ENCODE measurements around the gene FLVCR1.

FLVCR1 gene

GRCh38 chr1:212915245-212916091 is 57.4 kb downstream of the FLVCR1 start:
- DNase-seq (ENCODE audit: low spot score) = peak; percentile 22

GRCh38 chr1:212916481-212917133 is 58.5 kb downstream of the FLVCR1 start:
- DNase-seq (ENCODE audit: low spot score) = peak; percentile 51

GRCh38 chr1:212917134-212917485 is 59.0 kb downstream of the FLVCR1 start:
- no peak for DNase-seq (ENCODE audit: low spot score)

- DNase-seq (ENCODE audit: low spot score) = no peak
Observed at GRCh38 chr1:212917858-212918257, 59.8 kb downstream of the FLVCR1 start.

GRCh38 chr1:212918824-212919223 is 60.7 kb downstream of the FLVCR1 start:
- no peak for DNase-seq (ENCODE audit: low spot score)

GRCh38 chr1:212920246-212920645 is 62.2 kb downstream of the FLVCR1 start:
- no peak for DNase-seq (ENCODE audit: low spot score)

GRCh38 chr1:212920896-212921295 is 62.8 kb downstream of the FLVCR1 start:
- DNase-seq (ENCODE audit: low spot score) = no peak

- DNase-seq (ENCODE audit: low spot score) = no peak
Observed at GRCh38 chr1:212922016-212922415, 63.9 kb downstream of the FLVCR1 start.

- DNase-seq (ENCODE audit: low spot score) = no peak
Observed at GRCh38 chr1:212926372-212926771, 68.3 kb downstream of the FLVCR1 start.

- DNase-seq (ENCODE audit: low spot score) = no peak
Observed at GRCh38 chr1:212928323-212929291, 70.5 kb downstream of the FLVCR1 start.

GRCh38 chr1:212930986-212931678 is 73.1 kb downstream of the FLVCR1 start:
- no peak for DNase-seq (ENCODE audit: low spot score)

GRCh38 chr1:212933815-212934471 is 75.9 kb downstream of the FLVCR1 start:
- DNase-seq (ENCODE audit: low spot score) = no peak

- DNase-seq (ENCODE audit: low spot score) = no peak
Observed at GRCh38 chr1:212935387-212935981, 77.4 kb downstream of the FLVCR1 start.

- DNase-seq (ENCODE audit: low spot score) = no peak
Observed at GRCh38 chr1:212937034-212937433, 79.0 kb downstream of the FLVCR1 start.

GRCh38 chr1:212938846-212939245 is 80.8 kb downstream of the FLVCR1 start:
- DNase-seq (ENCODE audit: low spot score) = no peak

- no peak for DNase-seq (ENCODE audit: low spot score)
Observed at GRCh38 chr1:212941452-212941851, 83.4 kb downstream of the FLVCR1 start.

- DNase-seq (ENCODE audit: low spot score) = no peak
Observed at GRCh38 chr1:212942679-212943392, 84.8 kb downstream of the FLVCR1 start.

- no peak for DNase-seq (ENCODE audit: low spot score)
Observed at GRCh38 chr1:212943393-212943710, 85.3 kb downstream of the FLVCR1 start.

- no peak for DNase-seq (ENCODE audit: low spot score)
Observed at GRCh38 chr1:212944229-212944901, 86.3 kb downstream of the FLVCR1 start.

- no peak for DNase-seq (ENCODE audit: low spot score)
Observed at GRCh38 chr1:212945056-212945455, 87.0 kb downstream of the FLVCR1 start.
